HG03432 (cell line): Measurements from ENCODE around the gene LARP6.
"Not testable (repeated sequence)": the region's sequence is repeated elsewhere in the genome, so short reads cannot be mapped to it uniquely, and the experiment has no call there.

ENCODE experiments used
- ATAC-seq: cut with Tn5 transposase; IDR thresholded peaks from one replicate; pipeline ENCODE4 v1.9.1; 2021; ENCODE audit warnings: mild to moderate bottlenecking, moderate library complexity; ENCODE audit not compliant: unreplicated experiment

Gene LARP6

GRCh38 chr15:70831094-70831911, 22.7 kb downstream of the LARP6 start:
- no peak for ATAC-seq

DNA sequence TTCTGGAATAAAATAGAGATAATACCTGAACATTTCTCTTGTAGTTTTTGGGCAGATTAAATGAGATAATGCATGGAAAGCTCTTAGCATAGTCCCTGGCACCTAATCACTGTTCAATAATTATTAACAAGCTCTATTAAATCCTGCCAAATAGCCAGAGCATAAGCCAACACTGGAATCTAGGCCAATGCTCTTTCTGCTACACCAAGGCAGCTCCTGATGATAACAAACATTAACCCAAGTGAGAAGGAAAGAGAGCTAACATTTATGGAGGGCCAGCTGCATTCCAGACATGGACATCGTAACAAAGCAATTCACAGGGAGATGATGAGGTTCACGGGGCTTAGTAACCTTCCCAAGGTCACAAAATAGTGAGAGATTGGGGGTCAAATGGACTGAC, 23.3 kb downstream of the LARP6 start:
- ATAC-seq = no peak

- no peak for ATAC-seq
These were observed 24.4 kb downstream of the LARP6 start for GRCh38 chr15:70829371-70830166.

- ATAC-seq = no peak
These were observed 26.2 kb downstream of the LARP6 start for GRCh38 chr15:70827721-70828120.

DNA sequence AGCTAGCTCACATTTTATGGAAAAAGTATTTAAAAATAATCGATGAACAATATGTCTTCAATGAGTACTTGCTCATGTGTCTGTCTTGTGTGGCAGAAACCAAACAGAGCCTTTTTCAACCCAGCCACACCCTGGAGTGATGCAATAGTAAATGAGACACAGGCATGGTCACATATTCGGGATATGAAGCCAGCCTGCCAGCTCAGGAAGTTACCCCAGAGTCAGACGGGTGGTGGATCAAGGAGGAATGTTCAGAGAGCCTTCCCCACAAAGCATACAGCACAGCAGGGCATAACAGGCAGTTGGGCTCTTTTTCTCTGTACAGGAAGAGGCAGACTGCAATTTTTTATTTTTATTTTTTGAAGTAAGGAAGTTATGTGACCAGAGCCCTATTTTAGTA, 27.3 kb downstream of the LARP6 start:
- no peak for ATAC-seq

- no peak for ATAC-seq
These were observed 28.1 kb downstream of the LARP6 start for GRCh38 chr15:70825841-70826240.

DNA sequence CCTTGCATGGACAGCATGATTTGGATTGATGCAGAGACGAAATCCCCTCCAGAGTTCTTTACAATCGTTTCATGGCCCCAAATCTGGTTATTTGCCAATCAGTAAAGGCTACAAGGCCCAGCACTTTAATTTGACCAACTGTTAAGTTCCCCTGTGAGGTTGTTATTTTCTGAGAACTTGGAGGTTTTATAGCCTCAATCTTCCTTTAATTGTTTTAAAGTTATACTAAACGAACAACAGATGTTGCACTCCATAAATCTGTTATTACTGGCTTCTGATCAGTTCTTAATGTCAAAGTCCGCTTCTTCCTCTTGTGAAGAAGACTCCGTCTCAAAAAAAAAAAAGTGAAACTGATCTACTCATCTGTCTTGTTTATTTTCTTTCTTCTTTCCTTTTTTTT, 30.8 kb downstream of the LARP6 start:
- no peak for ATAC-seq

- ATAC-seq = no peak
These were observed 33.7 kb downstream of the LARP6 start for GRCh38 chr15:70820214-70820613.

- no peak for ATAC-seq
These were observed 35.4 kb downstream of the LARP6 start for GRCh38 chr15:70818580-70818979.

DNA sequence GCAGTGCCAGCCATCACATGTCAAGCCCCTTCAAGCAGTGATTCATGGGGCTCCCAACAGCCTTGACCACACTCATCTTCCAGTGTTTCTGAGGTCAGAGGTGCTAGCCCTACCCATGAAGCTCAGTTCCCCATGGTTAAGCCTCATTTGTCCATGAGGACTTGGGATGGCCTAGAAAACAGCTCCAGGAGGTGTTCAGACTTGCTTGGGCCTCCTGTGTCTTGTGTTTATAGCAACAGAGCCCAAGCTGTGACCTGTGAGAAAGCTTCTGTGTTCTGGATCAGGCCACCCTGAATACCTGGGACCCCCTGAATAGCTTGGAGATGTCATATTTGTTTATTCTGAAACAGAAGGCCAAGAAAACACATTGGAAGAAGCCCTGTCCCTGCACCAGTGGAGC, 36.7 kb downstream of the LARP6 start:
- no peak for ATAC-seq

- ATAC-seq = no peak
These were observed 38.4 kb downstream of the LARP6 start for GRCh38 chr15:70815604-70816003.

GRCh38 chr15:70815011-70815410, 38.9 kb downstream of the LARP6 start:
- ATAC-seq = not testable (repeated sequence)

DNA sequence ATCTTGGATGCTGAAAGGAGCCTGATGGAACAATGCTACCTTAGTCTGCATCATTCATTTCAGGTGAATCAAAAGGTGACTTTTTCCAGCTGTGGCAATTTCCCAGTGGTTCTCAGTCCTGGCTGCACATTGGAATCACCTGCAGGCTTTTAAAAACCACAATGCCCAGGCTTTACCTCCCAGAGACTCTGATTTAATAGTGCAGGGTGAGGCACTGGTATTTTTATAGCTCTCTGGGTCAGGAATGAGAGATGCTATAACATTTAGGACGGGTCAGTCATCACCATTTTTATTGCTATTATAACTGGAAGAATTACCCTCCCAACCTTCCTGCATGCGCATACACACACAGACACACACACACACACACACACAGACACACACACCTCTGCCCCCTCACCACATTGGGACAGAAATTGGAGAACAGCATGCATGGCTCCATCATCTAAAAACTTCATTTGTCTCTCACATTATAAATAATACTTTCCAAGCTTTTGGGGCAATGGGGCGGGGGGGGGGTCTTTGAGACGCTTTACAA, 41.1 kb downstream of the LARP6 start:
- no peak for ATAC-seq

DNA sequence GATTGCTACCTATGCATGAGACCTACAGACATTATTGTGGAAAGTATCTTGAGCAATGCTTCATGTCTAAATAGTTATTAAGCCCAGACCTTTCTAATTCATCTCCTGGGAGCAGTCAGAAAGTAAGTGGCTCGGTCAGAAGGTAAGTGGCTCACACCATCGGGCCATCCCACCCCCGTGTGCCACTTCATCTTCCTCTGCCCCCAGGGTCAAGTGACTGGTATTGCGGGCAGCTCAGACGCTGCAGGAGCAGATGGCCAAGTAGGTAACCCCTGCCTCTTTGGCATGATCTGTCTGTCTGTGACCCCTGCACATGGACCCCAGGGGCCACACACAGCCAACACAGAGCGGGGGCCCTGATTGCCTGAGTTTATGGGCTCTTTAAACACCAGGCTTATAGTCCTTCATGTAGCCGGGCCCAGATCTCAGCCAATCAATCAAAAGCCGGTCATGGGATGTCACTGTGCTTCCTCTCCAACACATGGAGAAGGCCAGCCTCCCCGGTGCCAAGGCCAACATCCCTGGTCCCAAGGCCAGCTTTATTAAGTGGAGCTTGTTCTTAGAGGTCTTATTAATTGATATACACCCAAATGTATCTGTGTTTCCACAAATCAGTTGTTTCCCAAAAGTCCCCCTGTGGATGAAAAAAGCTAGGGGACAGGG, 42.9 kb downstream of the LARP6 start:
- ATAC-seq = no peak

DNA sequence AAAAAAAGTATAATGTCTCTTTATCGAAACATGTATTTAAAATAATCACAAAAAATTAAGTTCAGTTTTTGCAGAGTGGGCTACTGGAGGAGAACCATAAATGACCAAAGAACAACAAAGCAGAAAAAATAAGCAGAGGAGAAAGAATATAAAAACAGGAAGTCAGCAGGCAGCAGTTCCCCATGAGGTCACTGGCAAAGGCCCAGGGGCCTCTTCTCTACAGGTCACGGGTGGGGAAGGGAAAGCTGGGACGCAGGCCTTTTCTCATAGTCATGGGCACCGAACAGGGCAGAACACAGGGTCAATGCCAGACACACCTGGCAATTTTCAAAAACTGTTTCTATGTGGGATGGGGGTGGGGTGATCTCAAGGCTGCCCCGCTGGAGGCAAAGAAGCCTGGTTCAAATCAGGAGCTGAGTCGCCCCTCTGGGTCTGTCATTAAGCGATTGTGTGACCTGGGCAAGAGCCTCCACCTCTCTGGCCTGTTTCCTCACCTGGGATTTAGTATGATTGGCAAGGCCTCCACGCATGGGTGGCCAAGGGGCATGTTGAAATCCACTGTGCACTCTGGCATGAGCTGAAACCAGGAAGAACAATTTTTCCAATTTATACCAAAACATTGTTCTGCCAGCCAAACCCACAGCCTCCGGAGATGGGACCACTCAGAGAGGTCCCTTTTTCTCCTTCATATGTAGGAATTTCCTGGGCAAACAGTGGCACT, 46.8 kb downstream of the LARP6 start:
- no peak for ATAC-seq

GRCh38 chr15:70804388-70804787, 49.6 kb downstream of the LARP6 start:
- ATAC-seq = not testable (repeated sequence)

DNA sequence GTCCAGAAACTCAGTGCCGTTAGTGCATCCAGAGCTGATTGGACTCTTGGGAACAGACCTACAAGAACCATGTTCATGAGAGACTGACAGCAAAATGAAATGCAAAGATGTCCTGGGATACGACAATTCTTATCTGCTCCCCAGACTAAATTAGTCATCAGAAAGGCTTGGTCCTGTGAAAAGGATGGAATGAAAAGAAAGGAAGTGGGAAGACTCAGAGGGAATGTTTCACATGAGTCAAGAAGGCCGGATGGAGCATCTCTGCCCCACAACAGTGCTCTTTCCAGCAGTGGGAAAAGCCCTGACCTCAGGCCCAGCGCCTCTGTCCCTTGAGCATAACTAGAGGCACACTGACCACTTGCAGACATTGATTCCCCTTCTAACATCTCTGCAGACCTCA, 51.3 kb downstream of the LARP6 start:
- no peak for ATAC-seq

GRCh38 chr15:70801109-70801508, 52.8 kb downstream of the LARP6 start:
- no peak for ATAC-seq

- ATAC-seq = no peak
These were observed 54.1 kb downstream of the LARP6 start for GRCh38 chr15:70799667-70800450.

GRCh38 chr15:70797464-70797863, 56.5 kb downstream of the LARP6 start:
- ATAC-seq = no peak
